Stomach (tissue), 9 donors: ENCODE measurements around the gene XRCC4. TPM values are rescaled to one million over a fixed set of nuclear protein-coding genes. Genes with fewer than 3 reads are reported as not detected.

Source experiments
- DNase-seq, 2 donors: peaks; one replicate each; pipeline versions ENCODE4 v3.0.0 to v3.0.0-alpha.2; 2013 to 2019
- H3K27ac ChIP-seq, 5 donors: fragments of 200-600 bp in 4 of 5; sonication (generic) in 4 of 5; one replicate each; pipeline ENCODE4 v1.5.1; 2013 to 2019; ENCODE audit warnings: mild to moderate bottlenecking in 1 of 5, moderate library complexity in 1 of 5
- H3K27me3 ChIP-seq, 3 donors: fragments of 200-600 bp; sonication (generic); one replicate each; pipeline ENCODE4 v1.5.1; 2017 to 2019; ENCODE audit warnings: mixed run types in 1 of 3
- H3K36me3 ChIP-seq, 4 donors: fragments of 200-600 bp; sonication (generic); 1 replicate in 3 of 4; 2 replicates in 1 of 4; pipeline ENCODE4 v1.5.1; 2016 to 2019
- H3K4me1 ChIP-seq, 4 donors: fragments of 200-600 bp; sonication (generic); one replicate each; pipeline ENCODE4 v1.5.1; 2016 to 2019
- H3K4me3 ChIP-seq, 4 donors: fragments of 200-600 bp; sonication (generic) in 3 of 4; one replicate each; pipeline ENCODE4 v1.5.1; 2016 to 2019; ENCODE audit warnings: mild to moderate bottlenecking in 1 of 4
- H3K9me3 ChIP-seq, 4 donors: fragments of 200-600 bp; sonication (generic); one replicate each; pipeline ENCODE4 v1.5.1; 2016 to 2019
- CTCF ChIP-seq, 7 experiments: fragments of 450-650 bp in 4 of 7; fragments of 200-600 bp in 3 of 7; sonication (generic) in 3 of 7; IDR thresholded peaks; one replicate each; pipeline ENCODE4 v1.5.1; 2016 to 2019; ENCODE audit warnings: antibody characterized with exemption in 7 of 7, control low read depth in 2 of 7, mild to moderate bottlenecking in 1 of 7
- EP300 ChIP-seq: sonication (generic); formaldehyde crosslinking; IDR thresholded peaks from one replicate; pipeline ENCODE4 v1.6.1; 2017; ENCODE audit warnings: antibody characterized with exemption
- POLR2A ChIP-seq, 4 donors: fragments of 450-650 bp; IDR thresholded peaks; one replicate each; pipeline ENCODE4 v1.6.1; 2016; ENCODE audit warnings: antibody characterized with exemption in 4 of 4, control low read depth in 2 of 4, mild to moderate bottlenecking in 1 of 4, moderate library complexity in 1 of 4
- POLR2AphosphoS5 ChIP-seq, 3 donors: sonication (generic); formaldehyde crosslinking; IDR thresholded peaks; one replicate each; pipeline ENCODE4 v1.6.1; 2016; ENCODE audit warnings: antibody characterized with exemption in 3 of 3
- WGBS, 5 donors: extraction: QIAGEN DNeasy Blood & Tissue Kit in 3 of 5; methylation state at CpG; one replicate each; pipeline versions ENCODE4 v1.1.5 to v1.1.7; 2013 to 2018; 5-methylcytosine and 5-hydroxymethylcytosine counted together
- intact Hi-C: fragments of 100-400 bp; cut with DNase I; formaldehyde crosslinking; loops from one replicate; pipeline ENCODE4 v1.15.1; 2023; ENCODE audit warnings: low total_unique reads
- polyA plus RNA-seq, 3 donors: library from polyadenylated mRNA; stranded (reverse); fragments of 200-250 nt; gene quantifications; one replicate each; pipeline ENCODE4 v1.2.3, GENCODE V29; 2013
- total RNA-seq, 5 donors: library from RNA; depleted of rRNA; stranded (reverse); fragments of >200 nt; gene quantifications; one replicate each; pipeline versions ENCODE4 v1.1.0 to v1.2.3, GENCODE V29; 2014 to 2016
- donor health status: healthy with polysubstance abuse.
- donor health status: Bipolar disorder and iron deficiency.
- donor health status: healthy.

The XRCC4 gene
- total and polyA plus RNA-seq, 8 donors = 0.45 to 14.2 (median 8.4) TPM; not detected in 1

- intact Hi-C loops = no loop called here
- TF ChIP-seq CTCF (IDR thresholded peaks at IDR 0.05) (no peak), POLR2AphosphoS5 (IDR thresholded peaks at IDR 0.05) (no peak), EP300 (no peak), POLR2A (IDR thresholded peaks at IDR 0.05) (no peak)
- H3K36me3 ChIP-seq = no peaks in the 10 kb centered on the region
Observed at GRCh38 chr5:83281658-83282057, 204.3 kb downstream of the XRCC4 start.

GRCh38 chr5:83283761-83284160 lies 206.4 kb downstream of the XRCC4 start:
- H3K36me3 ChIP-seq = no peaks in the 10 kb centered on the region
- H3K9me3 ChIP-seq = no peaks in the 10 kb centered on the region
- intact Hi-C loops = no loop called here
- no peak overlapping the region for H3K4me3 ChIP-seq
- no peaks in the 10 kb centered on the region for H3K27me3 ChIP-seq
- TF ChIP-seq CTCF (IDR thresholded peaks at IDR 0.05) = no peak
- no peak for TF ChIP-seq EP300
- no peak for TF ChIP-seq POLR2AphosphoS5 (IDR thresholded peaks at IDR 0.05)
- TF ChIP-seq POLR2A (IDR thresholded peaks at IDR 0.05) = no peak
- WGBS, 5 donors = 89 to 95% (median 91%) methylated on average over 3 of the region's 3 CpGs
- H3K27ac ChIP-seq = no peak overlapping the region
- H3K4me1 ChIP-seq = no peaks in the 10 kb centered on the region
- no peak for DNase-seq

More at GRCh38 chr5:83281658-83282057, 204.3 kb downstream of the XRCC4 start:
- Histone ChIP-seq H3K27me3 (no peaks in the 10 kb centered on the region), H3K4me3 (no peak overlapping the region), H3K27ac (no peak overlapping the region), H3K9me3 (no peaks in the 10 kb centered on the region), H3K4me1 (no peaks in the 10 kb centered on the region)
- DNase-seq = no peak

- DNase-seq = no peak
- H3K4me3 ChIP-seq = no peak overlapping the region
- H3K36me3 ChIP-seq = no peaks in the 10 kb centered on the region
- no peak overlapping the region for H3K27ac ChIP-seq
- TF ChIP-seq POLR2A (IDR thresholded peaks at IDR 0.05) = no peak
- TF ChIP-seq POLR2AphosphoS5 (IDR thresholded peaks at IDR 0.05) = no peak
- no peak for TF ChIP-seq EP300
- TF ChIP-seq CTCF (IDR thresholded peaks at IDR 0.05) = no peak
- WGBS, 5 donors = 86 to 97% (median 92%) methylated on average over 7 of the region's 7 CpGs
- no peaks in the 10 kb centered on the region for H3K4me1 ChIP-seq
- intact Hi-C loops = no loop called here
- H3K9me3 ChIP-seq = no peaks in the 10 kb centered on the region
- no peaks in the 10 kb centered on the region for H3K27me3 ChIP-seq
Observed at GRCh38 chr5:83285661-83286398, 208.5 kb downstream of the XRCC4 start.

GRCh38 chr5:83294246-83294645 lies 216.9 kb downstream of the XRCC4 start:
- no peaks in the 10 kb centered on the region for H3K4me1 ChIP-seq
- no peaks in the 10 kb centered on the region for H3K27me3 ChIP-seq
- H3K9me3 ChIP-seq = peaks cover 2 to 5% (median 3%) of the 10 kb centered on the region in 4 donors
- intact Hi-C loops = no loop called here
- TF ChIP-seq POLR2A (IDR thresholded peaks at IDR 0.05) (no peak), POLR2AphosphoS5 (IDR thresholded peaks at IDR 0.05) (no peak), CTCF (IDR thresholded peaks at IDR 0.05) (no peak), EP300 (no peak)
- DNase-seq = no peak
- no peak overlapping the region for H3K27ac ChIP-seq
- H3K36me3 ChIP-seq = no peaks in the 10 kb centered on the region
- H3K4me3 ChIP-seq = no peak overlapping the region
- 62 to 91% (median 79%) methylated on average over 2 of the region's 2 CpGs for WGBS, 5 donors
